GM11168 (cell line): ENCODE measurements around the gene MINPP1.

Source experiments
- in situ Hi-C: fragments of 300-500 bp; cut with MboI; formaldehyde crosslinking; loops from one replicate; pipeline ENCODE4 v1.12.0; 2022; ENCODE audit warnings: low sequenced_read_pairs; ENCODE audit not compliant: unreplicated experiment

The MINPP1 gene

DNA sequence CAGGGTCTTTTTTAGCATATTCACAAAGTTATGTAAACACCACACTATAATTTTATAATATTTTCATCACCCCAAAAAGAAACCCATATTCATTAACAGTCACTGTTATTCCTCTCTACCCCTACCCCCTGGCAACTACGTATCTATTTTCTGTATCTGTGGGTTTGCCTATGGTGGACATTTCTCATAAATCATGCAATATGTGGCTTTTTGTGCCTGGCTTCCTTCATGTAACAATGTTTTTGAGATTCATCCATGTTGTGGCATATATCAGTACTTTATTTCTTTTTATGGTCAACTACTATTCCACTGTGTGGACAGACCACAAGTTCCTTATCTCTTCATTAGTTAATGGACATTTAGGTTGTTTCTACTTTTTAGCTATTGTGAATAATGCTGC lies 95.9 kb downstream of the MINPP1 start:
- in situ Hi-C loops: no loop called here
